A673 (cell line): Measurements from ENCODE around the gene CARS1. TPM values are rescaled to one million over a fixed set of nuclear protein-coding genes. Genes with fewer than 3 reads are reported as not detected.

Experiments
- BruUV-seq: library from RNA; stranded (reverse); fragments of 400-500 nt; replicated peaks from 2 replicates; lab custom pipeline; 2021; lab: Mats Ljungman, UMichigan
- CTCF ChIA-PET: fragments of 300-600 bp; sonication (Branson Sonifier 250); formaldehyde crosslinking; loops from one replicate; lab custom pipeline; 2022; ENCODE audit warnings: antibody characterized with exemption; lab: Charles Lee
- POLR2A ChIA-PET: fragments of 300-600 bp; sonication (Branson Sonifier 250); formaldehyde crosslinking; loops from one replicate; lab custom pipeline; 2022; ENCODE audit warnings: antibody characterized with exemption; ENCODE audit not compliant: low non-redundant PET; lab: Charles Lee
- DNase-seq: peaks from one replicate; pipeline ENCODE4 v3.0.0-alpha.2; 2015; ENCODE audit warnings: low spot score
- H3K27ac ChIP-seq: fragments of 200-600 bp; sonication (generic); 2 replicates; pipeline ENCODE4 v1.5.1; 2016; ENCODE audit warnings: mixed run types, low read depth, mild to moderate bottlenecking, mixed read lengths, antibody characterized with exemption, low read length; ENCODE audit not compliant: poor library complexity, severe bottlenecking
- H3K27me3 ChIP-seq: fragments of 200-600 bp; sonication (generic); replicated peaks from 2 replicates; pipeline ENCODE4 v1.6.1; 2017; ENCODE audit warnings: mixed run types, low read depth, mild to moderate bottlenecking, mixed read lengths, antibody characterized with exemption, low read length; ENCODE audit not compliant: insufficient read depth, poor library complexity
- H3K36me3 ChIP-seq: fragments of 200-600 bp; sonication (generic); 2 replicates; pipeline ENCODE4 v1.6.1; 2016; ENCODE audit warnings: mixed run types, mild to moderate bottlenecking, mixed read lengths, antibody characterized with exemption, low read length; ENCODE audit not compliant: insufficient read depth, poor library complexity, severe bottlenecking
- H3K4me1 ChIP-seq: fragments of 200-600 bp; sonication (generic); 2 replicates; pipeline ENCODE4 v1.6.1; 2017; ENCODE audit warnings: mixed run types, mild to moderate bottlenecking, mixed read lengths, antibody characterized with exemption, low read length; ENCODE audit not compliant: insufficient read depth, poor library complexity, severe bottlenecking
- H3K4me3 ChIP-seq: fragments of 200-600 bp; sonication (generic); 2 replicates; pipeline ENCODE4 v1.5.1; 2016; ENCODE audit warnings: low read depth, mixed run types, mild to moderate bottlenecking, mixed read lengths, low read length; ENCODE audit not compliant: poor library complexity, severe bottlenecking
- H3K9me3 ChIP-seq: fragments of 200-600 bp; sonication (generic); 2 replicates; pipeline ENCODE4 v1.6.1; 2016; ENCODE audit warnings: mixed run types, low read depth, mild to moderate bottlenecking, mixed read lengths, antibody characterized with exemption, low read length; ENCODE audit not compliant: poor library complexity, severe bottlenecking
- CTCF ChIP-seq: fragments of 300-800, 200-600 bp; sonication (generic); conservative IDR thresholded peaks from 2 replicates; pipeline ENCODE4 v1.5.1; 2017; ENCODE audit warnings: low read depth, mild to moderate bottlenecking, antibody characterized with exemption, low read length, moderate library complexity, mixed read lengths
- EZH2 ChIP-seq: fragments of 200-600 bp; sonication (generic); IDR thresholded peaks from 2 replicates; pipeline ENCODE4 v1.6.1; 2017; ENCODE audit warnings: borderline replicate concordance, low read depth, mild to moderate bottlenecking, mixed read lengths, antibody characterized with exemption, low read length; ENCODE audit not compliant: poor library complexity, severe bottlenecking
- intact Hi-C: fragments of 100-400 bp; cut with micrococcal nuclease; formaldehyde crosslinking; loops from one replicate; pipeline ENCODE4 v1.10.0; 2022; ENCODE audit not compliant: unreplicated experiment
- total RNA-seq: library from RNA; stranded (reverse); gene quantifications from 2 replicates; pipeline ENCODE4 v1.2.3, GENCODE V29; 2021

The CARS1 gene
- total RNA-seq, 1 experiment from 2014 or later, result 76.4 TPM

GRCh38 chr11:3004481-3004880 lies 52.7 kb downstream of the CARS1 start:
- Histone ChIP-seq H3K27ac (no peak overlapping the region), H3K4me3 (no peak overlapping the region), H3K4me1 (peaks cover 20% of the 10 kb centered on the region), H3K36me3 (peaks cover 56% of the 10 kb centered on the region), H3K9me3 (no peaks in the 10 kb centered on the region), H3K27me3 (no peaks in the 10 kb centered on the region)
- DNase-seq, result no peak
- POLR2A ChIA-PET, result no interaction called here
- CTCF ChIA-PET, result no interaction called here
- intact Hi-C loops, result no loop called here
- TF ChIP-seq EZH2, result no peak
- TF ChIP-seq CTCF, result no peak
- TSS peak; percentile 18 for BruUV-seq

GRCh38 chr11:3003396-3004231 lies 53.6 kb downstream of the CARS1 start:
- no peak for DNase-seq
- peaks cover 50% of the 10 kb centered on the region for H3K36me3 ChIP-seq
- H3K27ac ChIP-seq, result no peak overlapping the region
- intact Hi-C loops, result no loop called here
- H3K9me3 ChIP-seq, result no peaks in the 10 kb centered on the region
- no TSS peak for BruUV-seq
- TF ChIP-seq EZH2 (no peak), CTCF (no peak)
- no peak overlapping the region for H3K4me3 ChIP-seq
- ChIA-PET POLR2A (interaction anchor here (0.6 kb wide), 1 partner anchor 80 kb away, joined by 3 read pairs; no protein-coding TSS in a partner anchor), CTCF (no interaction called here)
- no peaks in the 10 kb centered on the region for H3K27me3 ChIP-seq
- H3K4me1 ChIP-seq, result peaks cover 20% of the 10 kb centered on the region

- TF ChIP-seq EZH2, result no peak
- Histone ChIP-seq H3K4me3 (no peak overlapping the region), H3K27ac (peak overlapping the region; percentile 42), H3K4me1 (peaks cover 20% of the 10 kb centered on the region), H3K27me3 (no peaks in the 10 kb centered on the region), H3K9me3 (no peaks in the 10 kb centered on the region), H3K36me3 (peaks cover 49% of the 10 kb centered on the region)
- intact Hi-C loops, result no loop called here
- CTCF ChIA-PET, result no interaction called here
- DNase-seq, result no peak
- BruUV-seq, result no TSS peak
- POLR2A ChIA-PET, result no interaction called here
Measured at GRCh38 chr11:3002871-3003270, 54.4 kb downstream of the CARS1 start.
